ENCODE data around the gene SH3RF3.

- no peak for TF ChIP-seq REST (IDR thresholded peaks at IDR 0.05; ENCODE audit: insufficient read depth in 1 of 2, low read depth in 2 of 2, low read length in 2 of 2)
- TF ChIP-seq TAF1 (IDR thresholded peaks at IDR 0.05; ENCODE audit: borderline replicate concordance, insufficient read depth, low read length) = no peak
Observed at GRCh38 chr2:109392140-109392539, 263.1 kb downstream of the SH3RF3 start.
